GM04504 (cell line): ENCODE measurements around the gene TREM2.

Experiments used
- DNase-seq: peaks from one replicate; pipeline ENCODE4 v3.0.0-alpha.2; 2012; ENCODE audit warnings: low read depth

TREM2 gene

GRCh38 chr6:41182069-41183034 is 19.4 kb upstream of the TREM2 start:
- peak; percentile 16 for DNase-seq

- no peak for DNase-seq
Observed at GRCh38 chr6:41181566-41181965, 18.6 kb upstream of the TREM2 start.

- no peak for DNase-seq
Observed at GRCh38 chr6:41179163-41179562, 16.2 kb upstream of the TREM2 start.

GRCh38 chr6:41177695-41178094 is 14.8 kb upstream of the TREM2 start:
- DNase-seq: no peak

GRCh38 chr6:41177287-41177686 is 14.4 kb upstream of the TREM2 start:
- no peak for DNase-seq

GRCh38 chr6:41176189-41176588 is 13.3 kb upstream of the TREM2 start:
- no peak for DNase-seq

GRCh38 chr6:41175084-41175483 is 12.2 kb upstream of the TREM2 start:
- no peak for DNase-seq

GRCh38 chr6:41174610-41175009 is 11.7 kb upstream of the TREM2 start:
- DNase-seq: no peak

GRCh38 chr6:41171908-41172307 is 9.0 kb upstream of the TREM2 start:
- DNase-seq: no peak

GRCh38 chr6:41170547-41171160 is 7.7 kb upstream of the TREM2 start:
- no peak for DNase-seq

- peak; percentile 4 for DNase-seq
Observed at GRCh38 chr6:41167173-41167963, 4.5 kb upstream of the TREM2 start.

GRCh38 chr6:41164551-41165120 is 1.7 kb upstream of the TREM2 start:
- DNase-seq: no peak

- DNase-seq: no peak
Observed at GRCh38 chr6:41163419-41163717, 452 bp upstream of the TREM2 start.

- no peak for DNase-seq
Observed at GRCh38 chr6:41161851-41162552, 914 bp downstream of the TREM2 start.

GRCh38 chr6:41161380-41161779 is 1.5 kb downstream of the TREM2 start:
- no peak for DNase-seq

- DNase-seq: no peak
Observed at GRCh38 chr6:41160933-41161332, 2.0 kb downstream of the TREM2 start.

GRCh38 chr6:41159415-41160082 is 3.4 kb downstream of the TREM2 start:
- DNase-seq: no peak

GRCh38 chr6:41157323-41157722 is 5.6 kb downstream of the TREM2 start:
- DNase-seq: no peak

GRCh38 chr6:41156771-41157170 is 6.1 kb downstream of the TREM2 start:
- DNase-seq: no peak

GRCh38 chr6:41156001-41156400 is 6.9 kb downstream of the TREM2 start:
- DNase-seq: no peak

- no peak for DNase-seq
Observed at GRCh38 chr6:41155132-41155805, 7.6 kb downstream of the TREM2 start.
